ENCODE results near the gene SLIT3.
"Not testable (repeated sequence)": the region's sequence is repeated elsewhere in the genome, so short reads cannot be mapped to it uniquely, and the experiment has no call there.

Gene SLIT3

GRCh38 chr5:169219961-169220360 lies 81.0 kb downstream of the SLIT3 start:
- FAIRE-seq (no peak), DNase-seq (ENCODE audit: low spot score) (no peak)

DNA sequence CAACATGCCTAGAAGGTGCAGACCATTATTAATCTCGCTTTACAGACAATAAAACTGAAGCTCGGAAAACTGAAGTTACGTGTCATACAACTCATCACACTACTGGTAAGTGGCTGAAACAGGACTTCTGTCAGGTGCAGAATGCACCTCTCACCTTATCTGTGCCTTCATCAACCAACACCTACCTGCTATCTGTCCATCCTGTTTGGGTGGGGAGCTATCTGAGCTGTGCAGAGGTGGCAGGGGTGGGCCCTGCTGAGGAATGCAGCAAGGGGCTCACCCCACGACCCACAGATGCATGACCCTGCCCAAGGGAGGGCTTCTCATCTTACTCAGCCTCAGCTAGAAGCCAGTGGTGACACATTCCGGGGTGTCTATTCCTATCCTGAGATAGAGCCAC lies 81.6 kb downstream of the SLIT3 start:
- DNase-seq (ENCODE audit: low spot score) (no peak), FAIRE-seq (no peak)

DNA sequence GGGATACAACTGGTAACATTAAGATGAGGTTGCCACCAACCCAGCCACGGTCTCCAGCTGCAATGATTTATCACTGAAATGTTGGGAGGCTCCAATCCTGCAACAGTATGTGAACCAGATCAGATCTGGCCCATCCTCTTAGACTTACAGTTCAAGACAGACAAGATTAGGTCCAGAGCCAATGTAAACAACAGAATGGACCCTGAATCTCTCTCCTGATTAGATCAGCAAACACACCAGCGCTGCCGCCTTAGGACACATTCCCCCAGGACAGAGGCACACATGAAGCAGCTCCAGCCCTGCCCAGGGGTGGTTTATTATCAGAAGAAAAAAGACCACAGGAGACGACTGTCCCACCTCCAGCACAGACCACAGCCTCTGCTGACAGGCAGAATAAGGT lies 82.1 kb downstream of the SLIT3 start:
- no peak for FAIRE-seq

DNA sequence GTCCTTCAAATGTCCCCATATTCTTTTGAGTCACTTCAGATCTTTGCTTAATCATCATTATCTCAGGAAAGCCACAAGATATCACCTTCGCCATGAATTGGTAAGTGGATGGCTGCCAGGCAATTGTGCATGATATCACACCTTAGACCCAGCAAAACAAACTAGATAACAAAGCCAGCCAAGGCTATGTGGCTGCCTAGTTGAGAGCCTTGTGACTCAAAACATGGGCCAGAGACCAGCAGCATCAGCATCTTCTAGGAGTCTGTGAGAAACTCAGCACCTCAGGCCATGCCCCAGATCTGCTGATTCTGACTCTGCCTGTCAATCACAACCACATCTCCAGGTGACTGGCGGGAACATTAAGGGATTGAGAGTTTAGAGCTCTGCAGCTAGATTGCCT lies 82.8 kb downstream of the SLIT3 start:
- no peak for DNase-seq (ENCODE audit: low spot score)
- FAIRE-seq = no peak

More for the DNA sequence above, 82.1 kb downstream of the SLIT3 start:
- DNase-seq (ENCODE audit: low spot score) = no peak

- no peak for DNase-seq (ENCODE audit: low spot score)
- FAIRE-seq = no peak
Measured at GRCh38 chr5:169216866-169217265, 84.1 kb downstream of the SLIT3 start.

DNA sequence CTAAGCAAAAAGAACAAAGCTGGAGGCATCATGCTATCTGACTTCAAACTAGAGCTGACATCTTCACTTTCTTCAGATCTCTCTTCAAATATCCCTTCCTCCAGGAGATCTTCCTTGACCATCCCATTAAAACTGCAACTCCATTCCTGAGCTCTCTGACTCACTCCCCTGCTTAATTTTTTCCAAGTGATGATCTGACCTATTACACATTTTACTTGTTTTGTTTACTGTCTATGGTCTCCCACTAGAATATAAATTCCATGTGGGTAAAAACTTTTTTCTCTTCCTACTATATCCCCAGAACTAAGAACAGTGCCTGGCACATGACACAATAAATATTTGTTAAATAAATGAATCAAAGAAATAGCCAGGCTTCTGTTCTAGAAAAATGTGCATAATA lies 87.5 kb downstream of the SLIT3 start:
- no peak for FAIRE-seq
- DNase-seq (ENCODE audit: low spot score) = no peak

DNA sequence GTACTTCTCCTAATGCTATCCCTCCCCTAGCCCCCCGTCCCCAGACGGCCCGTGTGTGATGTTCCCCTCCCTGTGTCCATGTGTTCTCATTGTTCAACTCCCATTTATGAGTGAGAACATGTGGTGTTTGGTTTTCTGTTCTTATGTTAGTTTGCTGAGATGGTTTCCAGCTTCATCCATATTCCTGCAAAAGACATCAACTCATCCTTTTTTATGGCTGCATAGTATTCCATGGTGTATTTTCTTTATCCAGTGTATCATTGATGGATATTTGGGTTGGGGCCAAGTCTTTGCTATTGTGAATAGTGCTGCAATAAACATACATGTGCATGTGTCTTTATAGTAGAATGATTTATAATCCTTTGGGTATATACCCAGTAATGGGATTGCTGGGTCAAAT lies 89.2 kb downstream of the SLIT3 start:
- not testable (repeated sequence) for FAIRE-seq; DNase-seq (ENCODE audit: low spot score)

DNA sequence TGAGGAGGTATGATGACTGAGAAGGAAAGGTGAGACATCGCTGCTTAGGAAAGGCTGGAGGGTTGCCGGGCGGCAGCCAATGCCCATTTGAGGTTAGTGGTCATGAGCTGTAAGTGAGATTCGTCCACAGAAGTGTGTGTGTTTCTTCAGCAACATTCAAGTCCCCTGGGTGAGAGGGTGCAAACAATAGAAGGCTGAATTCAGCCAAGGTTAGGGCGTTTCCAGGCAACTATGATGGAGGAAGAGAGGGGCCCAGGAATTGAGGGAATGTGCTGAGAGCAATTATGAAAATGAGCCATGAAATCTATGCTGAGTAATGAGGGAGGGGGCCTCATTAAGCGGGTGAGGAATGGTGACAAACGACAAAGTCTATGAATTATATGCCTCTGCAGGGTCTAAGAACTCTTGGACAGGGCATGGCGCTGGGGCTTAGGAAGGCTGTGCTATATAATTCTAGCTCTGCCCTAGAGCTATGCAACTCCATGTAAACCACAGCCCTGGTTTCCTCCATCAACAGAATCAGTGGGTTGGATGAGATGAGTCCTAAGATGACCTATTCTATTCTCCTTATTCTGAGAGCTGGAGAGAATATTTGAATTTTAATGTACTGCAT lies 96.0 kb downstream of the SLIT3 start:
- FAIRE-seq = no peak
- DNase-seq (ENCODE audit: low spot score) = no peak

DNA sequence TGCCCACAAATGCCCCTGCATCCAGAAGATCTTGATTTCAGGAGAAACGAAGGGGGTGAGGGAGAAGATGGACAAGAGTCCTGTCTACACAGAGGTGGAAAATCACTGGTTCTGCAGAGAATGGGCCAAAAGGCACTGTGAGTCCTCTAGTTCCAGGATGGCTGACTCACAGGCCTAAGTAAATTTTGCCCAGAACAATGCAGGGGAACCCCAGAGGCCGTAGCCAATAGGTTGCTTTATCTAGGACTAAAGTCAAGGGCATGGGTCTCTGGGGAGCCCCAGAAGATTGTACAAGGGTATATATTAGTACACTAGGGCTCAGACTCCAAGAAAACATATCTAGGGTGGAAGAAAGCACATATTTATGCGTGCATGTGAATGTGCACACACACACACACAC lies 98.0 kb downstream of the SLIT3 start:
- FAIRE-seq = no peak

DNA sequence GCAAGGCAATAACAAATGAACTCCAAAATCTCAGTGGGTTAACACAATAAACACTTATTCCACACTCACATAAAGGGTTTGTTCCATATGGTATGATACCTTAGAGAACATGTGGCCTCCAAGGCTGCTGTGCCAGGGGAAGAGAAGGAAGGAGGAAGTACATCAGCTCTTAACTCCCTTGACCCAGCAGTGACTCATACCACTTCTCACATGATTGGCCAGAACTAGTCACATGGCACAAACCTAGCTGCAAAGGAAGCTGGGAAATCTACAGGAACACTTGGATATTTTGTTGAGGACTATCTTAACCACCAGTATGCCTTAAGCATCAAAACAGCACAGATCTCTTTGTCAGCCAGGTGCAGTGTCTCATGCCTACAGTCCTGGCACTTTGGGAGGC lies 99.3 kb downstream of the SLIT3 start:
- DNase-seq (ENCODE audit: low spot score) = no peak
- no peak for FAIRE-seq

More for the DNA sequence above, 98.0 kb downstream of the SLIT3 start:
- DNase-seq (ENCODE audit: low spot score) = no peak

GRCh38 chr5:169200125-169200778 lies 100.7 kb downstream of the SLIT3 start:
- no peak for DNase-seq (ENCODE audit: low spot score)
- FAIRE-seq = no peak

DNA sequence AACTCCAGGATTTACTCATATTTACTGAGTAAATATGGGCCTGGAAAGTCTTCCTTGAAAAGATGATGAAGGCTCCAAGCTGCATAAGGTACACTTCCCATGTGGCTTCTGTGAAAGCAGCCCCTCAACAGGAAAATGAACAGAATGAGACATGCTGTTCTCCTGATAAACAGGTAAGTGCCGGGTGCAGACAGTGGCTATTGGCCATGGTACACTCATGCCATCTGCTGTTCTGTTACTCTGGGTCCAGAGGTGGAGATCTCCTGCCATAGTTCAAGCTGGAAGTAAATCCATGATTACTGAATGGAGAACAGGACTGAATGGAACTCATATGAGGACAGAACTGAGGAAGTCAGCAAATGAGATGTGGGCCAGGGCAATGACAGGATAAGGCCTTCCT lies 103.6 kb downstream of the SLIT3 start:
- DNase-seq (ENCODE audit: low spot score) (no peak), FAIRE-seq (no peak)

DNA sequence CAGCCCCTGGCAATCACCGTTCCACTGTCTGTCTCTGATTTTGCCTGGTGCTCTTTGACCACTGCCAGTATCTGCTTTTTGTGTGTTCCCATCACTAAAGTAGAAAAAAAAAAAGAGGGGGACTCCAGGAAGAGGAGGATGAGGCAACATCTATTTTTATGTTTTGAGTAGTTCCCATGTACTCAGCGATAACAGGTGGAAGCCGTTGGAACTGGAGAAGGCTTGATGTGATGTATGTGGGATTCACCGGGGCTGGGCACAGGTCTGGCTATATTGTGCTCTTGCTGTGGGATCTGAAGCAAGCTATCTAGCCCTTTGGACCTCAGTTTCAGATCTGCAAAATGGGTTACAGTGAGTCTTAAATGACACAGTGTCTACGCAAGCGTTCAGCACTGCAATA lies 104.9 kb downstream of the SLIT3 start:
- FAIRE-seq (no peak), DNase-seq (ENCODE audit: low spot score) (no peak)

DNA sequence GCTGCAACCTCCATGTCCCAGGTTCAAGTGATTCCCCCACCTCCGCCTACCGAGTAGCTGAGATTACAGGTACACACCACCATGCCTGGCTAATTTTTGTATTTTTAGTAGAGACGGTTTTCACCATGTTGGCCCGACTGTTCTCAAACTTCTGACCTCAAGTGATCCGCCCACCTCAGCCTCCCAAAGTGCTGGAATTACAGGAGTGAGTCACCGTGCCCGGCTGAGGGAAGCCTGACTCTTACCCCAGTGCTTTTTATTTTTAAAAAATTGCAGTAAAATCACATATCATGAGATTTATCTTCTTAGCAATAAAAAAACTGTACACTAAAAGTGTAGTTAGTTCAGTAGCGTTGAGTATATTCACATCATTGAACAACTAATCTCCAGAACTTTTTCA lies 105.3 kb downstream of the SLIT3 start:
- no peak for FAIRE-seq
- no peak for DNase-seq (ENCODE audit: low spot score)

- DNase-seq (ENCODE audit: low spot score) = no peak
- no peak for FAIRE-seq
Measured at GRCh38 chr5:169192536-169192935, 108.4 kb downstream of the SLIT3 start.

DNA sequence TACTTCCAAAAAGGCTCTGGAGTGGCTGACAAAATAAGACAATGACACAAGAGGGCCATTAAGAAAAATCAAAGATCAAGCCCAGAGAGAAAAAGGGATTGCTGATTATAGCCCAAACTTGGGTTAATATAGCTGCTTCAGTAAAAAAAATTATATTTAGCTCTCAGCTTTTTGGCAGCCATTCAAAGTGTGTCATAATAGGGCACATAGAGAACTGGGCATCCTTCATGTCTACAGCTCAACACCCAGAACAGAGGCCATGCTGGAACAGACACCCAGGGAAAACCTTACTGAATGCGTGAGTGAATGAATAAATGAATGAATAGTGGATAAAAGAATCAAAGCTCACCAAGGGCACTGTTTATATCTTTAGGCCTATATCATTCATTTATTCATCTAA lies 110.1 kb downstream of the SLIT3 start:
- no peak for DNase-seq (ENCODE audit: low spot score)
- no peak for FAIRE-seq

- DNase-seq (ENCODE audit: low spot score) (no peak), FAIRE-seq (no peak)
Measured at GRCh38 chr5:169185626-169186025, 115.3 kb downstream of the SLIT3 start.

DNA sequence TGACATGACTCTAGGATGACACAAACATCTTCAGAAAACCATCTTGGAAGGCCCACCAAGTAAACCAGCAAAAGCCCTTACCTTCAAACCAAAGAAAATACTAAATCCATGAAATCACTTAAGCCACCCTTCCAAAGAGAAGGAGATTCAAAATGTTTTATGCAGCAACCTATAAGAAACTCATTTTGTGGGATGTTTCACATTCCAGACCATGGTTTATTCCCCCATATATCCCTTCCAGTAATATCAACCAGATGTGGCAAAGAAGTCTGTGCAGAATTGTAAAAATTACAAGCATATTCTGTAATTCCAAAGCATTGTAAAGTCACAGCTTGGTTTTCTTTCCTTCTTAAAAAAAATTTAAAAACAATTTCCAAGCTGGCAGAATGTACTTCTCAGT lies 117.4 kb downstream of the SLIT3 start:
- DNase-seq (ENCODE audit: low spot score) = no peak
- FAIRE-seq = no peak

DNA sequence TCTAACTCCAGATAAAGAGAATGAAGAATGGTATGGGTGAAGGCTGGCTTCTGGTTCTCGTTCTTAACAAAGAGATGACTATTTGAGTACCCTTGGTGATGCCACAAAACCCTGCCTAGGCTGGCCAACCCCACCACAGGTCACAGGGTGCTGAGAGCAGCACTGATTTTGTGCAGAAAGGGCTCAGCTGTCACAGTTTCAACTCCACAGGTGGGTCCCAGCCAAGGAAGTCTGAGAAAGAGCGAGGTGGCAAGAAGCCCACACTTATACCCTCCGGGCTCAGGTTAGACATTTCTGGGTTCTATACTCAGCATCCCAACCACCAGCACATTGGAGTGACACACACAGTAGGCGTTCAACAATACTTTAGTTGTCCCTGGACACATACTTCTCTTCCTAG lies 118.1 kb downstream of the SLIT3 start:
- no peak for FAIRE-seq
- DNase-seq (ENCODE audit: low spot score) = no peak

- FAIRE-seq = no peak
- no peak for DNase-seq (ENCODE audit: low spot score)
Measured at GRCh38 chr5:169181814-169182213, 119.1 kb downstream of the SLIT3 start.

DNA sequence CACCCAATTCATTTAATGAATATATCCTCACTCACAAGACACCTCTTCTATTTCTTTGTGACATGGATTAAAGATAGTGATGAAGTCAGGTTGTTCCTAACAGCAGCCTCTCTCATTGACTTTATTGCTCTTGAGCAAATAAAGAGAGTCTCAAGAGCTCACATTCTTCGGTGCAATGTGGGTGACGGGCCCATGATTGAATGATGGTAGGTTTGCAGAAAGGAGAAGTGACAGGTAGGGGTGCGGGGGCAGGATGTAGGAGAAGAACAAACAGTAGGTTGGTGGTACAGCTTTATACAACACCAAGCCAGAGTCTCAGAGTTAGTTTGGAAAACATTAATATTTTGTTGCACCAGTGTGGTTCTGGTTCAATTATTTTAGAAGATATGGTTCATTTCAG lies 122.2 kb downstream of the SLIT3 start:
- DNase-seq (ENCODE audit: low spot score) (no peak), FAIRE-seq (no peak)

DNA sequence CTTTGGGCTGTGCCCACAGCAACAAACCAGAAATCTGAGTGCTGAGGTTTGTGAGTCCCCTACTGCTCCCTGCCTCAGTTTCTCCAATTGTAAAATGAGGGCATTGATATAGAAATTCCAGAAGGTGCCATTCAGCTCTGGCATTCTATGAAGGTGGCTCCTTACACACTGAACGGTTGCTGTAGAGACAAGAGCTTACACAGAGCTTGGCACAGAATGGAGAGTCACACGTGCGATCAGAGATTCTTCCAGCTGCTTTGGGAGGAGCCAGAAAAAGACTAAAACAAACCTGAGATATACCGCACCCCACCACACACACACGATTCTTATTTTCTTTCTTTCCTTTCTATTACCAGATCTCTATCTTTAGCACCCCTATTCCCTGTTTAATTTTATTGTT lies 122.7 kb downstream of the SLIT3 start:
- DNase-seq (ENCODE audit: low spot score) = no peak
- no peak for FAIRE-seq
